Stimulated activated naive CD8-positive, alpha-beta T cell treated with anti-CD3 and anti-CD28 coated beads, Interleukin-15, Interleukin-2, amounts not matched to agents 100 ng/mL and 50 ng/mL, for 24 hours (primary cell): ENCODE data around the gene DNAJC1.

Source experiments
- H3K27ac Mint-ChIP-seq: one replicate; pipeline ENCODE4 v1.8.0; 2021; ENCODE audit warnings: mild to moderate bottlenecking, mixed read lengths
- H3K27me3 Mint-ChIP-seq: one replicate; pipeline ENCODE4 v1.8.0; 2021; ENCODE audit warnings: mixed read lengths
- H3K36me3 Mint-ChIP-seq: one replicate; pipeline ENCODE4 v1.8.0; 2021; ENCODE audit warnings: low read depth, mixed read lengths
- H3K4me1 Mint-ChIP-seq: one replicate; pipeline ENCODE4 v1.8.0; 2021; ENCODE audit warnings: low read depth, mixed read lengths
- H3K4me3 Mint-ChIP-seq: one replicate; pipeline ENCODE4 v1.8.0; 2021; ENCODE audit warnings: mild to moderate bottlenecking, mixed read lengths
- H3K9me3 Mint-ChIP-seq: one replicate; pipeline ENCODE4 v1.8.0; 2021; ENCODE audit warnings: mixed read lengths

Gene DNAJC1

GRCh38 chr10:21746118-21746517 is 257.4 kb downstream of the DNAJC1 start:
- H3K4me1 Mint-ChIP-seq = peaks cover 8% of the 10 kb centered on the region
- no peaks in the 10 kb centered on the region for H3K9me3 Mint-ChIP-seq
- no peak overlapping the region for H3K4me3 Mint-ChIP-seq
- no peaks in the 10 kb centered on the region for H3K27me3 Mint-ChIP-seq
- peak overlapping the region; percentile 75 for H3K27ac Mint-ChIP-seq
- H3K36me3 Mint-ChIP-seq = peaks cover 39% of the 10 kb centered on the region

GRCh38 chr10:21744223-21744622 is 259.3 kb downstream of the DNAJC1 start:
- H3K36me3 Mint-ChIP-seq = peaks cover 52% of the 10 kb centered on the region
- H3K27me3 Mint-ChIP-seq = no peaks in the 10 kb centered on the region
- peaks cover 24% of the 10 kb centered on the region for H3K4me1 Mint-ChIP-seq
- H3K9me3 Mint-ChIP-seq = no peaks in the 10 kb centered on the region
- no peak overlapping the region for H3K27ac Mint-ChIP-seq
- H3K4me3 Mint-ChIP-seq = no peak overlapping the region

- Mint-ChIP-seq H3K4me3 (no peak overlapping the region), H3K36me3 (peaks cover 58% of the 10 kb centered on the region), H3K4me1 (peaks cover 27% of the 10 kb centered on the region), H3K9me3 (no peaks in the 10 kb centered on the region), H3K27me3 (no peaks in the 10 kb centered on the region), H3K27ac (no peak overlapping the region)
These were observed 260.7 kb downstream of the DNAJC1 start for GRCh38 chr10:21742740-21743412.

GRCh38 chr10:21740989-21741388 is 262.5 kb downstream of the DNAJC1 start:
- Mint-ChIP-seq H3K27ac (peak overlapping the region; percentile 53), H3K4me3 (no peak overlapping the region), H3K4me1 (peaks cover 33% of the 10 kb centered on the region), H3K27me3 (no peaks in the 10 kb centered on the region), H3K9me3 (no peaks in the 10 kb centered on the region), H3K36me3 (peaks cover 69% of the 10 kb centered on the region)

- Mint-ChIP-seq H3K36me3 (peaks cover 61% of the 10 kb centered on the region), H3K4me3 (no peak overlapping the region), H3K27me3 (no peaks in the 10 kb centered on the region), H3K27ac (peak overlapping the region; percentile 33), H3K4me1 (peaks cover 30% of the 10 kb centered on the region), H3K9me3 (no peaks in the 10 kb centered on the region)
These were observed 266.4 kb downstream of the DNAJC1 start for GRCh38 chr10:21737106-21737505.

- no peak overlapping the region for H3K27ac Mint-ChIP-seq
- no peaks in the 10 kb centered on the region for H3K27me3 Mint-ChIP-seq
- H3K36me3 Mint-ChIP-seq = peaks cover 41% of the 10 kb centered on the region
- no peaks in the 10 kb centered on the region for H3K9me3 Mint-ChIP-seq
- peaks cover 10% of the 10 kb centered on the region for H3K4me1 Mint-ChIP-seq
- no peak overlapping the region for H3K4me3 Mint-ChIP-seq
These were observed 269.8 kb downstream of the DNAJC1 start for GRCh38 chr10:21733710-21734109.

GRCh38 chr10:21732067-21732772 is 271.3 kb downstream of the DNAJC1 start:
- no peaks in the 10 kb centered on the region for H3K27me3 Mint-ChIP-seq
- H3K4me3 Mint-ChIP-seq = no peak overlapping the region
- peaks cover 47% of the 10 kb centered on the region for H3K36me3 Mint-ChIP-seq
- no peak overlapping the region for H3K27ac Mint-ChIP-seq
- H3K9me3 Mint-ChIP-seq = no peaks in the 10 kb centered on the region
- H3K4me1 Mint-ChIP-seq = peaks cover 9% of the 10 kb centered on the region

GRCh38 chr10:21728618-21729017 is 274.9 kb downstream of the DNAJC1 start:
- Mint-ChIP-seq H3K4me1 (peaks cover 21% of the 10 kb centered on the region), H3K9me3 (no peaks in the 10 kb centered on the region), H3K27me3 (no peaks in the 10 kb centered on the region), H3K4me3 (no peak overlapping the region), H3K27ac (no peak overlapping the region), H3K36me3 (peaks cover 40% of the 10 kb centered on the region)

- H3K36me3 Mint-ChIP-seq = peaks cover 39% of the 10 kb centered on the region
- peaks cover 21% of the 10 kb centered on the region for H3K4me1 Mint-ChIP-seq
- no peaks in the 10 kb centered on the region for H3K27me3 Mint-ChIP-seq
- no peak overlapping the region for H3K4me3 Mint-ChIP-seq
- H3K27ac Mint-ChIP-seq = no peak overlapping the region
- H3K9me3 Mint-ChIP-seq = no peaks in the 10 kb centered on the region
These were observed 275.9 kb downstream of the DNAJC1 start for GRCh38 chr10:21727452-21728168.

- H3K27ac Mint-ChIP-seq = no peak overlapping the region
- H3K4me1 Mint-ChIP-seq = peaks cover 21% of the 10 kb centered on the region
- no peaks in the 10 kb centered on the region for H3K27me3 Mint-ChIP-seq
- no peaks in the 10 kb centered on the region for H3K9me3 Mint-ChIP-seq
- H3K36me3 Mint-ChIP-seq = peaks cover 39% of the 10 kb centered on the region
- no peak overlapping the region for H3K4me3 Mint-ChIP-seq
These were observed 276.8 kb downstream of the DNAJC1 start for GRCh38 chr10:21726601-21727225.

- Mint-ChIP-seq H3K4me3 (peak overlapping the region; percentile 23), H3K27ac (peak overlapping the region; percentile 55), H3K4me1 (peaks cover 25% of the 10 kb centered on the region), H3K27me3 (no peaks in the 10 kb centered on the region), H3K9me3 (no peaks in the 10 kb centered on the region), H3K36me3 (peaks cover 31% of the 10 kb centered on the region)
These were observed 278.7 kb downstream of the DNAJC1 start for GRCh38 chr10:21724687-21725367.

- Mint-ChIP-seq H3K27ac (peak overlapping the region; percentile 55), H3K27me3 (no peaks in the 10 kb centered on the region), H3K9me3 (no peaks in the 10 kb centered on the region), H3K36me3 (peaks cover 36% of the 10 kb centered on the region), H3K4me3 (no peak overlapping the region), H3K4me1 (peaks cover 27% of the 10 kb centered on the region)
These were observed 279.4 kb downstream of the DNAJC1 start for GRCh38 chr10:21724020-21724589.

GRCh38 chr10:21722209-21722608 is 281.3 kb downstream of the DNAJC1 start:
- H3K36me3 Mint-ChIP-seq = peaks cover 33% of the 10 kb centered on the region
- H3K9me3 Mint-ChIP-seq = no peaks in the 10 kb centered on the region
- H3K4me3 Mint-ChIP-seq = no peak overlapping the region
- H3K27me3 Mint-ChIP-seq = no peaks in the 10 kb centered on the region
- H3K27ac Mint-ChIP-seq = no peak overlapping the region
- peaks cover 27% of the 10 kb centered on the region for H3K4me1 Mint-ChIP-seq

- no peaks in the 10 kb centered on the region for H3K27me3 Mint-ChIP-seq
- peaks cover 22% of the 10 kb centered on the region for H3K4me1 Mint-ChIP-seq
- no peaks in the 10 kb centered on the region for H3K9me3 Mint-ChIP-seq
- H3K36me3 Mint-ChIP-seq = peaks cover 26% of the 10 kb centered on the region
- H3K4me3 Mint-ChIP-seq = no peak overlapping the region
- H3K27ac Mint-ChIP-seq = no peak overlapping the region
These were observed 282.4 kb downstream of the DNAJC1 start for GRCh38 chr10:21721000-21721665.
